SKM-1 treated with dmso at 0.1 percent for 144 hours (cell line): Measurements from ENCODE around the gene MAG.

Source experiments
- DNase-seq: peaks from one replicate; lab custom pipeline; 2025; ENCODE audit not compliant: unreplicated experiment; lab: John Stamatoyannopoulos, UW

Gene MAG

DNA sequence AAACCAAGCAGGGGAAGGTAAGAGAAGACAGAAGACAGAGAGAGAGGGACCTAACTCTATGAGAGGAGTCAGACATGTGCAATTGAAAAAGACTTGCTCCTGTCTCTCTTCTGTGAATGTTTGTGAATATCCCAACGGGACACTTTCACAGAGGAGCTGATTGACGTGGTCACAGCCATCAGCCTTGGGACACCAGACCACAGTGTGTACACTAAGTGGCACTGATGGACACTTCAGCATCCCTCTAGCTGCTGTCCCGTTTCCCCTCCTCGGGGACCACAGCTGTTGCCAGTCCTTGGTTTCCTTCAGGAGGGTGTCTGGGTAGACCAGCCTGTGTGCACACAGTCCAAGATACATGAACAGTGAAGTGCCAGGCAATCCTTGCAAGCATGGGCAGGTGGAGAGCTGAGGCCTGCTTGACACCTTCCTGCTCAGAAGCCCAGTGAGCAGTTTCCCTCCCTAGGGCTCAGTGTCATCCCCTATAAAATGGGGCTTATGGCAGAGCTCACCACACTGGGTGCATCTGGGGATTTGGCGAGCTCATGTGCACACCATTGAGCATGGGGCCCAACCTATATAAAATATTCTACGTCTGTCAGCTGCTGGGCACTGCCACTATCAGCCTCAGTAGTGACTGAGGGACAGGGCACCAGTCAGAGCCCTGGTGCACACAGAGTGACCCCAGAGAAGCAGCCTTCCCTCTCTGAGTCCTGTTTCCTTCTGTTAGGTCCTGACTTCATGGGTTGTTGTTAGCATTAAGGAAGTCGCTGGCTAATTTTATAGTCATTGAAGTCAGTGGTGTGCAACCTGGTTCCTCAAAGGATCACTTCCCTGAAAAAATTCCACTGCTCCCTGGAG is 27.5 kb upstream of the MAG start:
- DNase-seq: no peak

DNA sequence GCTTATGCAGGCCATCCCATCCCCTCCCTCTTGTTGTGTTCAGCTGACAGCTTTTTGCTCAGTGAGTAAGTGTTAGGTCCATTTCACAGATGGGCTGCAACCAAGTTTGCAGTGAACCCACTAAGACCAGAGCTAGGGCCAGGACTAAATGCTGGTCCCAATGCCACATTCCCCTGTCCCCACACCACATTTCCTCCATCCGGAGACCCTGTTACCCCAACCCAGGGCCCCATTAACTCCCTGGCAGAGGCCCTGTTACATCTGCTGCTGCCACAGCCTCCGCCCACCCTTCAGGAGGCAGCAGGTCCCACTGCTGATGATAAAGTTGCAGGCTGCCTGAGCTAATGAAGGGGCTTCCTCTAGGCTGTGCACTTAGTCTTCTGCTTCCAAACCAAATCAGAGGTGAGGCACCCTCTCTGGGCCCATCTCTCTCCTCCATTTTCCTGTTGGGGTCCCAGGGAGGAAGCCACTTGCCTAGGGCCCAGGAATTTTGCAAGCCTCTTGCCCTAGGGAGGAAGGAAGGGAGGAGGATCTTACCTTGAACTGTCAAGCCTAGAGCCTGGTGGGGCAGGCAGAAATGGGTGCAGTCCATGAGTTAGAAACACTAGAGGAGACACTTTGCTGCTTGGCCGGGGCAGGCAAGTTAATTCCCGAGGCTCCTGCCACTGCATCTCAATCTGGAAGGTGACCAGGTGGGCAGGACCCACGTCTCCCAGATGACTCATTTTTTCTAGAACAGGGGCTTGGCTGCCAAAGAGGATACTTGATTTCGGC is 26.6 kb upstream of the MAG start:
- DNase-seq: no peak

GRCh38 chr19:35265900-35266519 is 26.0 kb upstream of the MAG start:
- no peak for DNase-seq

GRCh38 chr19:35266520-35267352 is 25.2 kb upstream of the MAG start:
- DNase-seq: no peak

DNA sequence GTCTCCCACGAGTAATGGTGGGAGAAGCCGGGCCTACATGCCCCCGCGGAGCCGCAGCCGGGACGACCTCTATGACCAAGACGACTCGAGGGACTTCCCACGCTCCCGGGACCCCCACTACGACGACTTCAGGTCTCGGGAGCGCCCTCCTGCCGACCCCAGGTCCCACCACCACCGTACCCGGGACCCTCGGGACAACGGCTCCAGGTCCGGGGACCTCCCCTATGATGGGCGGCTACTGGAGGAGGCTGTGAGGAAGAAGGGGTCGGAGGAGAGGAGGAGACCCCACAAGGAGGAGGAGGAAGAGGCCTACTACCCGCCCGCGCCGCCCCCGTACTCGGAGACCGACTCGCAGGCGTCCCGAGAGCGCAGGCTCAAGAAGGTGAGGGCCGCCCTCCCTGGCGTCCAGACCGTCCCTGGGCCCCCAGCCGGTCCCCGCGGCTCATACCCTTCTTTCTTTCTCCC is 24.6 kb upstream of the MAG start:
- no peak for DNase-seq

- DNase-seq: peak; percentile 40
Observed at GRCh38 chr19:35267818-35268535, 24.0 kb upstream of the MAG start.

- peak; percentile 36 for DNase-seq
Observed at GRCh38 chr19:35268536-35269437, 23.2 kb upstream of the MAG start, which contains the start of gene USF2. Gene USF2, plus strand, starts transcription at chr19:35268962. Its CDS starts 140 bp downstream, at chr19:35269102.

DNA sequence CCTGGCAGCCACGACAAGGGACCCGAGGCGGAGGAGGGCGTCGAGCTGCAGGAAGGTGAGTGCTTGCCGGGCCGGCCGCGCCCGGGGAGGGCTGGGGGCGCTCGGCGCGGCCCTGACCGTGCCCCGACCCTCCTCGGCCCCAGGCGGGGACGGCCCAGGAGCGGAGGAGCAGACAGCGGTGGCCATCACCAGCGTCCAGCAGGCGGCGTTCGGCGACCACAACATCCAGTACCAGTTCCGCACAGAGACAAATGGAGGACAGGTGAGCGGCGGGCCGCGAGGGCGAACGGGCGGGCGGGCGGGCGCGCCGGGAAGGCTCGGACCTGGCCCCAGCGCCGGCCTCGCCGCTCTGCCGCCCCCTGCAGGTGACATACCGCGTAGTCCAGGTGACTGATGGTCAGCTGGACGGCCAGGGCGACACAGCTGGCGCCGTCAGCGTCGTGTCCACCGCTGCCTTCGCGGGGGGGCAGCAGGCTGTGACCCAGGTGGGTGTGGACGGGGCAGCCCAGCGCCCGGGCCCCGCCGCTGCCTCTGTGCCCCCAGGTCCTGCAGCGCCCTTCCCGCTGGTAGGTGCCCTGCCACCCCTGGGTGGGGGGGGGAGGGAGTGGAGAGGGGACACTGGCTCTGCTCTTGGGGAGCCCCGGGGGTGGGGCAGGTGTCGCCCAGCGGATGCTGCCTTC is 22.4 kb upstream of the MAG start:
- DNase-seq: peak; percentile 65

DNA sequence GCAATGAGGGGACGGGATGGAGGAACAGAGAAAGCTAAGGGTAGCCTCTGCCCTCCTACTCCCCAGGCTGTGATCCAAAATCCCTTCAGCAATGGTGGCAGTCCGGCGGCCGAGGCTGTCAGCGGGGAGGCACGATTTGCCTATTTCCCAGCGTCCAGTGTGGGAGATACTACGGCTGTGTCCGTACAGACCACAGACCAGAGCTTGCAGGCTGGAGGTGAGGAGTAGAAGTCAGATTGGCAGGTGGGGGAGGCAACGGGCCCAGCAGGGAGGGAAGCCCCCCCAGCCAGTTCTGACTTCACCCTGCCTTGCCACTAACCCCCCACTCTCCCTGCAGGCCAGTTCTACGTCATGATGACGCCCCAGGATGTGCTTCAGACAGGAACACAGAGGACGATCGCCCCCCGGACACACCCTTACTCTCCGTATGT is 21.6 kb upstream of the MAG start:
- DNase-seq: no peak

GRCh38 chr19:35271546-35271945 is 20.4 kb upstream of the MAG start:
- DNase-seq: no peak

DNA sequence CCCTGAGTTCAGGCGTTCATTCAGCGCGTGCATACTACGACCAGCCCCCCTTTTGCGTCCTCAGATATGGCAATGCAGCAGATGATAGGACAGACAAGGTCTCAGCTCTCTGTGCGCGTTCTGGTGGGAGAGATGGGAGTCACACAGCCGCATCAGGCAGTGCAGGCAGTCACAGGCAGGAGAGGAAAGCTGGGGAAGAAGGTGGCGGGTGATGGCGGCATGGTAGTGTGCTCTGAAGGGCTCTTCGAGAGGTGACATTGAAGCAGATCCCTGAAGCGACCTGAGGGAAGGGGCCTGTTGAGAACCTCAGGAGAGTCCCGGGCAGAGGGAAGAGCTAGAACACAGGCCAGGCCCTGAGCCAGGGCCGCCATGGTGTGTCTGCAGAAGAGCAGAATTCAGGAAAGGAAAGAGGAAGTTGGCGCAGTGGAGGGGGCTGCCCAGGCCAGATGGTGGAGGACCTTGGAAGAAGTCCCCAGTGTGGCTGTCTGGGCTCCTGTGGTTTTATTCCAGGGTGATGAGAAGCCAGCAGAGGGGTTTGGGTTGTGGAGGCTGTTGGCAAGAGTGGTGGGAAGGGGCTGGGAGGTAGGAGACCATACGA is 19.7 kb upstream of the MAG start:
- DNase-seq: peak; percentile 5

DNA sequence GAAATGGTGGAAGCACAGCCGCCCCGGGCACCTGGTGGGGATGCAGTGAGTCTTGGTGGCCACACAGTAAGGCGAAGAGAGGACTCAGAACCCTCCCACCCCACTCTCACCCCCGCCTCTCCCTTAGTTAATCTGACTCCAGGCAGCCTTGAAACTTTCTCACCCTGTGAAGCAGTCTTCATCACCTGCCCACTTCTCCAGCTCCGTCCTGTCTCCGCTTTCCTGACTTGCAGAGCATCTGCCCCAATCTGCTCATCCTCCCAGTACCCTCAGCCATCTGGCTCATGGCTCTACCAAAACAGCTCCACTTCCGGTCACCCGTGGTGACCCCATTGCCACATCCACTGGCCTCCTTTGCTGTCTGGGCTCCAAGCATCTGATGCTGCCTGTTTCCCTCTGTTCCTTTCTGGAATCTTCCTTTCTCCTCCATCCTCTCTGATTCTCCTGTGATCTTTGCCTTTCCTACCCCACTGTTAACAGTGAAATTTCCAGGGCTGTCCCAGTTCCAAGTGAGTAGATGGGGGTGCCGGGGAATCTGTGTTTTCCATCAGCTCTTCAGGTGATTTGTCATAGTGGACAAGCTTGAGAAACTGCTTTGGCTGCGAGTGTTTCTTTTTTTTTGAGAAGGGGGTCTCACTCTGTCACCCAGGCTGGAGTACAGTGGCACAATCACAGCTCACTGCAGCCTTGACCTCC is 18.9 kb upstream of the MAG start:
- DNase-seq: no peak

DNA sequence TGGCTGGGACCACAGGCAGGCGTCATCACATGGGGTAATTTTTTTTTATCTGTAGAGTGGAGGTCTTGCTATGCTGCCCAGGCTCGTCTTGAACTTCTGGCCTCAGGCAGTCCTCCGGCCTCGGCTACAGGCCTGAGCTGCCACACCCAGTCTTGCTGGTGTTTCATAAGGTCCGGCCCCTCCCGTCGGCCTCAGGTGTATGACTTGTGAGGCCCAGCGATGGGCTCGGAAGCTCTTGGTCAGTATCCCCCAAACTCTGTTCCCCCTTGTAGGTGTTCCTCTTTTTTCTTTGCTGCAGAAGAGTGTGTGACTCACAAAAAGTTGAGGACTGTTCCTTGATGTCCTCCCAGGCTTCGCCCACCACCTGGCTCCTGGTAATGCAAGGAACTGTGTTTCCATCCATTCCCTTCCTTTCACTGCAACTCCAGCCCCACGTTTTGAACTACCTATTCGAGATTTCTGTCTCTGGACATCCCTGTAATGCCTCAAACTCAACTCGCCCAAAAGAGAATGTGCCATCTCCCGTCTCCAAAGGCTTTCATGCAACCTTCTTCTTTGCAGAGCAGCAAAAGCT is 18.2 kb upstream of the MAG start:
- DNase-seq: no peak

DNA sequence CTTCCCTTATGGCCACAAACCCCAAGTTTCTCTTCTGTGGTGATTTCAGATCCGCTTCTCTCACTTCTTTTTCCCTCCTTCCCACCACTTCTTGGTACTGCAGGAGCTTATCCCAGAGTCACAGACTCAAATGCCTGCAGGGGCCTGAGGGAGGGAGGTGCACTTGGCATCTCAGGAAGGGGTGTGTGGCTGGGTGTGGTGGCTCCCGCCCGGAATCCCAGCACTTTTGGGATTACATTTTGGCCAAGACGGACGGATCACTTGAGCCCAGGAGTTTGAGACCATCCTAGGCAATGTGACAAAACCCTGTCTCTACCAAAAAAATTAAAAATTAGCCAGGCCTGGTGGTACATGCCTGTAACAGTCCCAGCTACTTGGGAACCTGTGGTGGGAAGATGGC is 17.6 kb upstream of the MAG start:
- no peak for DNase-seq

DNA sequence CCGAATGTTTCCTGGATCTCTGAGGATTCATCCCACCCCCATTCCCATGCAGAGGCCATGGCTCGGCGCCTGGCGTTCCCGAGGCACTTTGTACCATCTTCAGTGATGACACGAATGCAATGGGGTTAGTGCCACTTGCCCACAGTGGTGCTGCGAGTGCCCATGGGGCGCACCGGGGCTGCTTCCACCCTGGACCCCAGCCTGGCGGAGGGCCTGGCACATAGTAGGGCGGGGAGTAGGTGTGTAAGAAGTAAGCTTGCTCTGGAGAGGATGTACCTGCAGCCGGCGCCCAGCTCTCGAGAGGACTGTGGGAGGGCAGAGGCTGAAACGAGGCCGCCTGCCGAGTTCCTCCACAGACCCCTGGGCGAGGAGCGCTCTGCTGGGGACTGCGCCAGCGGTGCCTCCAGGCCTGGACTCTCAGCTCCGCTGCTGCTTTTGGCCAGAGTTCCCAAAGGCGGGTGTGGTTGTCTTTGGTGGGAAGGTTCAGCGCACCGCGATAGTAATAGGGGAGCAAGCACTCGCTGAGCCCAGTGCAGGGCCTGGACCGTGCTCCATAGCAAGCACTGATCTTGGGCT is 15.2 kb upstream of the MAG start:
- DNase-seq: no peak

DNA sequence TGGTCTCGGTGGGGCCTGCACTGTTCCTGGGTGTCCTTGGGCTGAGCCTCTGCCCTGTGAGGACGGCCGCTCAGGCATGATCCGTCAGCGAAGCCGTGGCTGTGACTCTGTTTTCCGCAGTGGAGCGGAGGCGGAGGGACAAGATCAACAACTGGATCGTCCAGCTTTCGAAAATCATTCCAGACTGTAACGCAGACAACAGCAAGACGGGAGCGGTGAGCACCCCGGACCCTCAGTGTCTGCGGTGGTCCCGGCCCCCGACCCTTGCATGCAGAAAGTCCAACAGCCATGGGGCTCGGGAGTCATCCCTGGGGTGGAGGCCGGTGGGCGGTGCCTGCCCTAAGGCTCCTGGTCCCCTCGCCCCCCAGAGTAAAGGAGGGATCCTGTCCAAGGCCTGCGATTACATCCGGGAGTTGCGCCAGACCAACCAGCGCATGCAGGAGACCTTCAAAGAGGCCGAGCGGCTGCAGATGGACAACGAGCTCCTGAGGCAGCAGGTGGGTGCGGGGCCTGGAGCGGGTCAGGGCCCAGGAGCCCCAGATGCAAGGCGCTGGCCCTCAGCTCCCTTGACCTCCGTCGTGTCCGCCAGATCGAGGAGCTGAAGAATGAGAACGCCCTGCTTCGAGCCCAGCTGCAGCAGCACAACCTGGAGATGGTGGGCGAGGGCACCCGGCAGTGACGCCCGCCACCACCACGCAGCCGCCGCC is 13.2 kb upstream of the MAG start:
- DNase-seq: no peak
